HEK293T (cell line): ENCODE measurements around the gene UBXN11.

Source experiments
- CTCF ChIA-PET: fragments of 350-600 bp; formaldehyde crosslinking; extraction: SDS; loops from one replicate; lab custom pipeline; 2021; ENCODE audit warnings: antibody characterized with exemption, inconsistent platforms; lab: Yijun Ruan, JAX
- POLR2A ChIA-PET: fragments of 350-600 bp; formaldehyde crosslinking; extraction: SDS; loops from one replicate; lab custom pipeline; 2020; ENCODE audit warnings: antibody characterized with exemption, inconsistent platforms; lab: Yijun Ruan, JAX
- DNase-seq: peaks from one replicate; pipeline ENCODE4 v3.0.0; 2012; ENCODE audit warnings: mixed read lengths; ENCODE audit errors: extremely low spot score
- ARNT ChIP-seq: fragments of 450-650 bp; IDR thresholded peaks from 2 replicates; pipeline ENCODE4 v1.6.1; 2017; ENCODE audit warnings: mild to moderate bottlenecking
- BHLHE40 ChIP-seq: fragments of 450-650 bp; IDR thresholded peaks from 2 replicates; pipeline ENCODE4 v1.6.1; 2016; ENCODE audit warnings: mild to moderate bottlenecking, moderate library complexity, borderline replicate concordance
- CTBP1 ChIP-seq: fragments of 450-650 bp; IDR thresholded peaks from 2 replicates; pipeline ENCODE4 v1.6.1; 2016; ENCODE audit warnings: borderline replicate concordance
- ELF4 ChIP-seq: fragments of 450-650 bp; IDR thresholded peaks from 2 replicates; pipeline ENCODE4 v1.6.1; 2017; ENCODE audit warnings: antibody characterized with exemption
- FOXA1 ChIP-seq: fragments of 450-650 bp; IDR thresholded peaks from 2 replicates; pipeline ENCODE4 v1.6.1; 2016; ENCODE audit warnings: mild to moderate bottlenecking
- FOXK2 ChIP-seq: fragments of 450-650 bp; IDR thresholded peaks from 2 replicates; pipeline ENCODE4 v1.6.1; 2016; ENCODE audit warnings: mild to moderate bottlenecking
- FOXM1 ChIP-seq: fragments of 450-650 bp; IDR thresholded peaks from 2 replicates; pipeline ENCODE4 v1.6.1; 2017; ENCODE audit warnings: mild to moderate bottlenecking, borderline replicate concordance
- HDGF ChIP-seq: fragments of 450-650 bp; IDR thresholded peaks from 2 replicates; pipeline ENCODE4 v1.6.1; 2017; ENCODE audit warnings: antibody characterized with exemption, borderline replicate concordance
- L3MBTL2 ChIP-seq: fragments of 450-650 bp; conservative IDR thresholded peaks from 2 replicates; pipeline ENCODE4 v1.6.1; 2016; ENCODE audit warnings: mild to moderate bottlenecking
- LEF1 ChIP-seq: fragments of 450-650 bp; IDR thresholded peaks from 2 replicates; pipeline ENCODE4 v1.6.1; 2017; ENCODE audit warnings: mild to moderate bottlenecking, borderline replicate concordance
- NFRKB ChIP-seq: fragments of 450-650 bp; IDR thresholded peaks from 2 replicates; pipeline ENCODE4 v1.6.1; 2016; ENCODE audit warnings: mild to moderate bottlenecking, moderate library complexity
- PKNOX1 ChIP-seq: fragments of 450-650 bp; IDR thresholded peaks from 2 replicates; pipeline ENCODE4 v1.6.1; 2016
- SP1 ChIP-seq: fragments of 450-650 bp; IDR thresholded peaks from 2 replicates; pipeline ENCODE4 v1.6.1; 2017
- SUZ12 ChIP-seq: fragments of 450-650 bp; IDR thresholded peaks from 2 replicates; pipeline ENCODE4 v1.6.1; 2016; ENCODE audit warnings: mild to moderate bottlenecking
- TARDBP ChIP-seq: fragments of 450-650 bp; IDR thresholded peaks from 2 replicates; pipeline ENCODE4 v1.6.1; 2016
- ZNF384 ChIP-seq: fragments of 450-650 bp; IDR thresholded peaks from 2 replicates; pipeline ENCODE4 v1.6.1; 2016

The UBXN11 gene

GRCh38 chr1:26268290-26269197 lies 37.9 kb downstream of the UBXN11 start:
- DNase-seq, result no peak
- ChIA-PET CTCF (no interaction called here), POLR2A (no interaction called here)
- TF ChIP-seq L3MBTL2 (no peak), FOXK2 (no peak), PKNOX1 (no peak), ELF4 (no peak), CTBP1 (no peak), FOXA1 (no peak), HDGF (no peak), FOXM1 (no peak), SUZ12 (no peak), SP1 (no peak), LEF1 (no peak), NFRKB (no peak), TARDBP (no peak)

GRCh38 chr1:26265405-26265804 lies 41.0 kb downstream of the UBXN11 start:
- TF ChIP-seq BHLHE40 (no peak), ARNT (no peak), HDGF (no peak), ELF4 (no peak), L3MBTL2 (no peak), NFRKB (no peak), FOXM1 (no peak), FOXK2 (no peak)
- DNase-seq, result no peak
- CTCF ChIA-PET, result no interaction called here
- POLR2A ChIA-PET, result interaction anchor here (1.3 kb wide), 1 partner anchor 30 kb away, joined by 3 read pairs; no protein-coding TSS in a partner anchor

GRCh38 chr1:26263212-26263611 lies 43.2 kb downstream of the UBXN11 start:
- POLR2A ChIA-PET, result no interaction called here
- CTCF ChIA-PET, result interaction anchor here (1.2 kb wide), 1 partner anchor 12 kb away, joined by 6 read pairs; no protein-coding TSS in a partner anchor
- TF ChIP-seq HDGF, result no peak
- TF ChIP-seq ZNF384, result no peak
- TF ChIP-seq BHLHE40, result no peak
- no peak for TF ChIP-seq ARNT
- no peak for TF ChIP-seq NFRKB
- TF ChIP-seq ELF4, result no peak
- TF ChIP-seq CTBP1, result no peak
- TF ChIP-seq FOXK2, result no peak
- no peak for TF ChIP-seq FOXM1
- TF ChIP-seq TARDBP, result no peak
- TF ChIP-seq FOXA1, result no peak
- no peak for TF ChIP-seq L3MBTL2
- TF ChIP-seq SUZ12, result no peak
- no peak for TF ChIP-seq PKNOX1
- TF ChIP-seq SP1, result no peak
- TF ChIP-seq LEF1, result no peak
- DNase-seq, result no peak

GRCh38 chr1:26259578-26259977 lies 46.9 kb downstream of the UBXN11 start:
- DNase-seq, result no peak
- ChIA-PET CTCF (interaction anchor here (0.8 kb wide), 1 partner anchor 16 kb away, joined by 5 read pairs; no protein-coding TSS in a partner anchor), POLR2A (no interaction called here)
- TF ChIP-seq FOXA1, result no peak
- no peak for TF ChIP-seq PKNOX1
- TF ChIP-seq BHLHE40, result no peak
- no peak for TF ChIP-seq SP1
- TF ChIP-seq SUZ12, result no peak
- TF ChIP-seq TARDBP, result no peak
- no peak for TF ChIP-seq NFRKB
- TF ChIP-seq ZNF384, result no peak
- TF ChIP-seq CTBP1, result no peak
- no peak for TF ChIP-seq FOXK2
- TF ChIP-seq LEF1, result no peak
- TF ChIP-seq FOXM1, result no peak
- TF ChIP-seq HDGF, result no peak
- TF ChIP-seq ELF4, result no peak
- no peak for TF ChIP-seq L3MBTL2
- TF ChIP-seq ARNT, result no peak

- no peak for DNase-seq
- POLR2A ChIA-PET, result no interaction called here
- no peak for TF ChIP-seq FOXK2
- no peak for TF ChIP-seq ELF4
- TF ChIP-seq HDGF, result no peak
- TF ChIP-seq CTBP1, result no peak
- no peak for TF ChIP-seq PKNOX1
- no peak for TF ChIP-seq BHLHE40
- no peak for TF ChIP-seq FOXM1
- TF ChIP-seq NFRKB, result no peak
- TF ChIP-seq LEF1, result no peak
- no peak for TF ChIP-seq SUZ12
- TF ChIP-seq ARNT, result no peak
- TF ChIP-seq L3MBTL2, result no peak
- no peak for TF ChIP-seq ZNF384
- no peak for TF ChIP-seq SP1
- no peak for TF ChIP-seq TARDBP
- no peak for TF ChIP-seq FOXA1
- CTCF ChIA-PET, result interaction anchor here (0.8 kb wide), 1 partner anchor 17 kb away, joined by 5 read pairs; no protein-coding TSS in a partner anchor
Observed at GRCh38 chr1:26259005-26259404, 47.4 kb downstream of the UBXN11 start.
